GM12873 (cell line): ENCODE results near the gene ZSWIM7.

Experiments used
- TF ChIP-seq, protein P1 (sequence below): IDR thresholded peaks from 2 replicates; pipeline ENCODE4 v1.5.1; 2012; ENCODE audit warnings: low read depth, mild to moderate bottlenecking, moderate library complexity, low read length, control low read depth; ENCODE audit not compliant: insufficient read depth; ENCODE audit errors: missing control alignments

Gene ZSWIM7

GRCh38 chr17:15946611-15947120, 52.8 kb downstream of the ZSWIM7 start:
- TF ChIP-seq, protein P1, sequence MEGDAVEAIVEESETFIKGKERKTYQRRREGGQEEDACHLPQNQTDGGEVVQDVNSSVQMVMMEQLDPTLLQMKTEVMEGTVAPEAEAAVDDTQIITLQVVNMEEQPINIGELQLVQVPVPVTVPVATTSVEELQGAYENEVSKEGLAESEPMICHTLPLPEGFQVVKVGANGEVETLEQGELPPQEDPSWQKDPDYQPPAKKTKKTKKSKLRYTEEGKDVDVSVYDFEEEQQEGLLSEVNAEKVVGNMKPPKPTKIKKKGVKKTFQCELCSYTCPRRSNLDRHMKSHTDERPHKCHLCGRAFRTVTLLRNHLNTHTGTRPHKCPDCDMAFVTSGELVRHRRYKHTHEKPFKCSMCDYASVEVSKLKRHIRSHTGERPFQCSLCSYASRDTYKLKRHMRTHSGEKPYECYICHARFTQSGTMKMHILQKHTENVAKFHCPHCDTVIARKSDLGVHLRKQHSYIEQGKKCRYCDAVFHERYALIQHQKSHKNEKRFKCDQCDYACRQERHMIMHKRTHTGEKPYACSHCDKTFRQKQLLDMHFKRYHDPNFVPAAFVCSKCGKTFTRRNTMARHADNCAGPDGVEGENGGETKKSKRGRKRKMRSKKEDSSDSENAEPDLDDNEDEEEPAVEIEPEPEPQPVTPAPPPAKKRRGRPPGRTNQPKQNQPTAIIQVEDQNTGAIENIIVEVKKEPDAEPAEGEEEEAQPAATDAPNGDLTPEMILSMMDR = no peak

- TF ChIP-seq, protein P1 = no peak
Measured at GRCh38 chr17:15945527-15946191, 53.8 kb downstream of the ZSWIM7 start.

- TF ChIP-seq, protein P1 = peak; percentile 48
Measured at GRCh38 chr17:15944759-15945526, 54.6 kb downstream of the ZSWIM7 start, which contains the start of gene ADORA2B. TSS of gene ADORA2B (plus strand) at chr17:15945130. CDS start at chr17:15945249, 119 bp downstream.

- TF ChIP-seq, protein P1 = no peak
Measured at GRCh38 chr17:15943971-15944758, 55.3 kb downstream of the ZSWIM7 start.

- TF ChIP-seq, protein P1 = no peak
Measured at GRCh38 chr17:15942207-15942833, 57.2 kb downstream of the ZSWIM7 start.

- TF ChIP-seq, protein P1 = no peak
Measured at GRCh38 chr17:15941781-15942180, 57.7 kb downstream of the ZSWIM7 start.
